ENCODE data around the gene NFAT5. TPM values are rescaled to one million over a fixed set of nuclear protein-coding genes. Genes with fewer than 3 reads are reported as not detected.
A peak's percentile ranks its signal among the peaks of the same experiment; 100 is the strongest.
"Not testable (repeated sequence)": the region's sequence is repeated elsewhere in the genome, so short reads cannot be mapped to it uniquely, and the experiment has no call there.

The NFAT5 gene, protein sequence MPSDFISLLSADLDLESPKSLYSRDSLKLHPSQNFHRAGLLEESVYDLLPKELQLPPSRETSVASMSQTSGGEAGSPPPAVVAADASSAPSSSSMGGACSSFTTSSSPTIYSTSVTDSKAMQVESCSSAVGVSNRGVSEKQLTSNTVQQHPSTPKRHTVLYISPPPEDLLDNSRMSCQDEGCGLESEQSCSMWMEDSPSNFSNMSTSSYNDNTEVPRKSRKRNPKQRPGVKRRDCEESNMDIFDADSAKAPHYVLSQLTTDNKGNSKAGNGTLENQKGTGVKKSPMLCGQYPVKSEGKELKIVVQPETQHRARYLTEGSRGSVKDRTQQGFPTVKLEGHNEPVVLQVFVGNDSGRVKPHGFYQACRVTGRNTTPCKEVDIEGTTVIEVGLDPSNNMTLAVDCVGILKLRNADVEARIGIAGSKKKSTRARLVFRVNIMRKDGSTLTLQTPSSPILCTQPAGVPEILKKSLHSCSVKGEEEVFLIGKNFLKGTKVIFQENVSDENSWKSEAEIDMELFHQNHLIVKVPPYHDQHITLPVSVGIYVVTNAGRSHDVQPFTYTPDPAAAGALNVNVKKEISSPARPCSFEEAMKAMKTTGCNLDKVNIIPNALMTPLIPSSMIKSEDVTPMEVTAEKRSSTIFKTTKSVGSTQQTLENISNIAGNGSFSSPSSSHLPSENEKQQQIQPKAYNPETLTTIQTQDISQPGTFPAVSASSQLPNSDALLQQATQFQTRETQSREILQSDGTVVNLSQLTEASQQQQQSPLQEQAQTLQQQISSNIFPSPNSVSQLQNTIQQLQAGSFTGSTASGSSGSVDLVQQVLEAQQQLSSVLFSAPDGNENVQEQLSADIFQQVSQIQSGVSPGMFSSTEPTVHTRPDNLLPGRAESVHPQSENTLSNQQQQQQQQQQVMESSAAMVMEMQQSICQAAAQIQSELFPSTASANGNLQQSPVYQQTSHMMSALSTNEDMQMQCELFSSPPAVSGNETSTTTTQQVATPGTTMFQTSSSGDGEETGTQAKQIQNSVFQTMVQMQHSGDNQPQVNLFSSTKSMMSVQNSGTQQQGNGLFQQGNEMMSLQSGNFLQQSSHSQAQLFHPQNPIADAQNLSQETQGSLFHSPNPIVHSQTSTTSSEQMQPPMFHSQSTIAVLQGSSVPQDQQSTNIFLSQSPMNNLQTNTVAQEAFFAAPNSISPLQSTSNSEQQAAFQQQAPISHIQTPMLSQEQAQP (N-terminal part only)
- 42.0 and 49.5 TPM in 2 replicates for total RNA-seq
- polyA plus RNA-seq = 17.2 and 18.1 TPM in 2 replicates
- polyA plus RNA-seq (2011; cell fraction: cytosol; rRNA removed) = 9.1 and 10.7 TPM in 2 replicates
- 108 and 112 TPM in 2 replicates for polyA plus RNA-seq (2011; cell fraction: nucleus; rRNA removed)
- polyA plus RNA-seq (2012) = 13.6 and 16.5 TPM in 2 replicates
- polyA minus RNA-seq = 110 and 120 TPM in 2 replicates
- 19.8 TPM for polyA minus RNA-seq (2011; cell fraction: cytosol; rRNA and poly(A)+ RNA removed)
- polyA minus RNA-seq (2011; cell fraction: nucleus; rRNA and poly(A)+ RNA removed) = 142 and 212 TPM in 2 replicates
- percentile 94 among the genes with signal in this experiment for Bru-seq, nascent RNA
- BruChase-seq, experiment 1, labeled RNA remaining after a 6-hour chase = percentile 94 among the genes with signal in this experiment
- percentile 94 among the genes with signal in this experiment for BruChase-seq, experiment 2, labeled RNA remaining after a 2-hour chase
- long read RNA-seq, full-length matches to known transcripts = 1 of 13 reads
- long read RNA-seq, partial matches to known transcripts = 0 of 13 reads
- long read RNA-seq, other reads (novel, unspliced or antisense) = 12 of 13 reads

DNA sequence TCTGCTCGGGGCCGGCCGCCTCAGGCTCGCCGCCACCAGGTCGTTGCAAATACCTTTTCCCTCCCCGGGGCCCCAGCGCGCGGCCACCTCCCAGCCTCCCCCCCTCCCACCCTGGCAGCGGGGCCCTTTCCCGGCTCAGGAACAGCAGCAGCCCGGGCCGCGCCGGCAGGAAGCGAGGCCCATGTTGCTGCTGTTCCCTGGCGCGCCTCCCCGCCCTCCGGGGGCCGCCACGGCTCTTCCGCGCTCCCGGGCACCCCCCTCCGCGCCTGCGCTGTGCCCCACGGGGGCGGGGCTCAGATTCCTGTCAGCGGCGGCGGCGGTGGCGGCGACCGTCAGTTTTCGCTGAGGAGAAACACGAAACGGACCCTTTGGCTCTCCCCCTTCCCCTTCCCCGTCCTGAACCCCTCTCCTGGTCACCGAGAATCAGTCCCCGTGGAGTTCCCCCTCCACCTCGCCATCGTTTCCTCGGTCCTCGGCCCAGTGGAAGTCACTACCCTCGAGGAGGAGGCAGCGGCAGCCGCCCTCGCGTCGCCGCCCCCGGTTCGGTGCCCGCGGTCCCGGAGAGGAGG lies at the start of gene NFAT5:
TSS of gene NFAT5 (plus strand) at position 296 of the 569 bp plus-strand sequence. CDS start 336 bp downstream, outside the sequence.
- peak within 1 kb of the TSS; percentile 89 for H2AFZ ChIP-seq (ENCODE audit: low read depth, low read length)
- FAIRE-seq (no peak), DNase-seq (ENCODE audit: low read depth, low spot score) (peak; percentile 94)
- H4K20me1 ChIP-seq (replicated peaks; ENCODE audit: control insufficient read depth, extremely low read depth, insufficient read depth, low read length) = no peaks in the 10 kb centered on the region
- H3K27me3 ChIP-seq (ENCODE audit: control insufficient read depth in 2 of 2, insufficient read depth in 2 of 2, low read length in 2 of 2) = no peaks in the 10 kb centered on the region
- H3K36me3 ChIP-seq (ENCODE audit: control insufficient read depth in 2 of 2, extremely low read depth in 1 of 2, insufficient read depth in 2 of 2, low read length in 2 of 2) = peaks cover 0 to 4% of the 10 kb centered on the region in 2 experiments
- BruUV-seq (replicated peaks) = no TSS peak
- H3K9me1 ChIP-seq (replicated peaks; ENCODE audit: control insufficient read depth, extremely low read depth, insufficient read depth, low read length) = no peaks in the 10 kb centered on the region
- peak within 1 kb of the TSS; percentile 84 to 95 (median 93) for H3K4me3 ChIP-seq (replicated peaks in 1 of 3; ENCODE audit: insufficient read depth in 1 of 3, low read depth in 1 of 3, low read length in 3 of 3)
- peak within 1 kb of the TSS; percentile 93 for H3K9ac ChIP-seq (replicated peaks; ENCODE audit: extremely low read depth, insufficient read depth, low read length)
- intact Hi-C loops (cut with micrococcal nuclease) = loop anchor here (1.0 to 5.0 kb wide), 5 partner anchors 35 to 253 kb away; partner anchors contain the start of gene VPS4A
- H3K9me3 ChIP-seq (replicated peaks; ENCODE audit: control insufficient read depth, insufficient read depth, low read length) = no peaks in the 10 kb centered on the region
- peaks cover 31% of the 10 kb centered on the region for H3K4me1 ChIP-seq (ENCODE audit: control insufficient read depth, extremely low read depth, insufficient read depth, low read length)
- peak within 1 kb of the TSS; percentile 99 for H3K4me2 ChIP-seq (ENCODE audit: insufficient read depth, low read length)
- peak; percentile 77 for TF ChIP-seq POLR2A (IDR thresholded peaks at IDR 0.05; ENCODE audit: low read depth, low read length)
- TF ChIP-seq JUN (IDR thresholded peaks at IDR 0.05; ENCODE audit: borderline replicate concordance, insufficient read depth, insufficient read length, low read depth) = no peak
- TF ChIP-seq, protein P1, sequence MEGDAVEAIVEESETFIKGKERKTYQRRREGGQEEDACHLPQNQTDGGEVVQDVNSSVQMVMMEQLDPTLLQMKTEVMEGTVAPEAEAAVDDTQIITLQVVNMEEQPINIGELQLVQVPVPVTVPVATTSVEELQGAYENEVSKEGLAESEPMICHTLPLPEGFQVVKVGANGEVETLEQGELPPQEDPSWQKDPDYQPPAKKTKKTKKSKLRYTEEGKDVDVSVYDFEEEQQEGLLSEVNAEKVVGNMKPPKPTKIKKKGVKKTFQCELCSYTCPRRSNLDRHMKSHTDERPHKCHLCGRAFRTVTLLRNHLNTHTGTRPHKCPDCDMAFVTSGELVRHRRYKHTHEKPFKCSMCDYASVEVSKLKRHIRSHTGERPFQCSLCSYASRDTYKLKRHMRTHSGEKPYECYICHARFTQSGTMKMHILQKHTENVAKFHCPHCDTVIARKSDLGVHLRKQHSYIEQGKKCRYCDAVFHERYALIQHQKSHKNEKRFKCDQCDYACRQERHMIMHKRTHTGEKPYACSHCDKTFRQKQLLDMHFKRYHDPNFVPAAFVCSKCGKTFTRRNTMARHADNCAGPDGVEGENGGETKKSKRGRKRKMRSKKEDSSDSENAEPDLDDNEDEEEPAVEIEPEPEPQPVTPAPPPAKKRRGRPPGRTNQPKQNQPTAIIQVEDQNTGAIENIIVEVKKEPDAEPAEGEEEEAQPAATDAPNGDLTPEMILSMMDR (IDR thresholded peaks at IDR 0.05; ENCODE audit: extremely low read depth in 1 of 2, insufficient read depth in 1 of 2, low read depth in 1 of 2, low read length in 2 of 2) = no peak
- peak; percentile 92 for TF ChIP-seq POLR2AphosphoS5 (IDR thresholded peaks at IDR 0.05; ENCODE audit: insufficient read depth, low read depth, low read length)
- peak; percentile 28 for TF ChIP-seq MYC (IDR thresholded peaks at IDR 0.05; ENCODE audit: low read depth, low read length)
- TF ChIP-seq FOS (IDR thresholded peaks at IDR 0.05; ENCODE audit: borderline replicate concordance, insufficient read depth, low read length) = peak; percentile 3
- dilution Hi-C loops (cut with MboI; ENCODE audit: extremely low pct_ligation_motif_present, low sequenced_read_pairs) = no loop called here
- peaks cover 46% of the 10 kb centered on the region for H3K79me2 ChIP-seq (ENCODE audit: control insufficient read depth, insufficient read depth, low read length)
- H3K27ac ChIP-seq (ENCODE audit: insufficient read depth, low read depth, low read length) = peak within 1 kb of the TSS; percentile 83
- ChIA-PET CTCF (interaction anchor here (1.3 to 2.3 kb wide), 4 partner anchors 26 to 169 kb away, joined by 3 to 16 read pairs (median 10); no protein-coding TSS in a partner anchor), POLR2A (interaction anchor here (0.7 kb wide), 1 partner anchor 125 kb away, joined by 3 read pairs; no protein-coding TSS in a partner anchor)

DNA sequence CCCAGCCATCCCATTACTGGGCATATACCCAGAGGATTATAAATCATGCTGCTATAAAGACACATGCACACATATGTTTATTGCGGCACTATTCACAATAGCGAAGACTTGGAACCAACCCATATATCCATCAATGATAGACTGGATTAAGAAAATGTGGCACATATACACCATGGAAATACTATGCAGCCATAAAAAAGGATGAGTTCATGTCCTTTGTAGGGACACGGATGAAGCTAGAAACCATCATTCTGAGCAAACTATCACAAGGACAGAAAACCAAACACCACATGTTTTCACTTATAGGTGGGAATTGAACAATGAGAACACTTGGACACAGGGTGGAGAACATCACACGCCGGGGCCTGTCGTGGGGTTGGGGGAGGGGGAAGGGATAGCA lies 47.9 kb upstream of the NFAT5 start:
- H3K4me2 ChIP-seq (ENCODE audit: insufficient read depth, low read length); H3K9ac ChIP-seq (replicated peaks; ENCODE audit: extremely low read depth, insufficient read depth, low read length); intact Hi-C loops (cut with micrococcal nuclease); H4K20me1 ChIP-seq (replicated peaks; ENCODE audit: control insufficient read depth, extremely low read depth, insufficient read depth, low read length); H2AFZ ChIP-seq (ENCODE audit: low read depth, low read length); POLR2A ChIA-PET; H3K79me2 ChIP-seq (ENCODE audit: control insufficient read depth, insufficient read depth, low read length); H3K27me3 ChIP-seq (ENCODE audit: control insufficient read depth in 2 of 2, insufficient read depth in 2 of 2, low read length in 2 of 2); H3K9me1 ChIP-seq (replicated peaks; ENCODE audit: control insufficient read depth, extremely low read depth, insufficient read depth, low read length); dilution Hi-C loops (cut with MboI; ENCODE audit: extremely low pct_ligation_motif_present, low sequenced_read_pairs); H3K4me1 ChIP-seq (ENCODE audit: control insufficient read depth, extremely low read depth, insufficient read depth, low read length); DNase-seq (ENCODE audit: low read depth, low spot score); BruUV-seq (replicated peaks); H3K36me3 ChIP-seq (ENCODE audit: control insufficient read depth in 2 of 2, extremely low read depth in 1 of 2, insufficient read depth in 2 of 2, low read length in 2 of 2); H3K9me3 ChIP-seq (replicated peaks; ENCODE audit: control insufficient read depth, insufficient read depth, low read length); H3K4me3 ChIP-seq (replicated peaks in 1 of 3; ENCODE audit: insufficient read depth in 1 of 3, low read depth in 1 of 3, low read length in 3 of 3); CTCF ChIA-PET; H3K27ac ChIP-seq (ENCODE audit: insufficient read depth, low read depth, low read length); FAIRE-seq: not testable (repeated sequence)

Data from endothelial cell of umbilical vein (primary cell).